ENCODE data around the gene ASCL5.

DNA sequence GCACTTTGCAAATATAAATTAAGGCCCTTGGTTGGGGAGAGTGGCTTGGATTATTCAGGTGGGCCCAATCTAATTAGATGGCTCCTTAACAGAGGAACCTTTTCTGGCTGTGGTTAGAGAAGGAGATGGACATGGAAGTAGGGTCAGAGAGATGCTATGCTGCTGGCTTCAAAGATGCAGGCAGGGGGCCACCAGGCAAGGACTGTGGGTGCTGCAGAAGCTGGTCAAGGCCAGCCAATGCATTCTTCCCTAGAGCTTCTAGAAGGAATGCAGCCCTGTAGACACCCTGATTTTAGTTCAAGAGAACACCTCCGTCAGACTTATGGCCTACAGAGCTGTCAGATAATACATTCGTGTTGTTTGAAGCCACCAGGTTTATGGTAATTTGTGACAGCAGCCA, 31.0 kb upstream of the ASCL5 start:
- TF ChIP-seq CTCF (conservative IDR thresholded peaks at IDR 0.05): no peak
- no peak for TF ChIP-seq ZFX (IDR thresholded peaks at IDR 0.05)

All from C4-2B (cell line).